Endometrial microvascular endothelial cells (primary cell): ENCODE data around the gene NDUFA11. TPM values are rescaled to one million over a fixed set of nuclear protein-coding genes. Genes with fewer than 3 reads are reported as not detected.

ENCODE experiments used
- total RNA-seq: library from RNA; depleted of rRNA; stranded (reverse); fragments of >200 nt; gene quantifications from one replicate; pipeline ENCODE4 v1.2.3, GENCODE V29; 2015; ENCODE audit errors: inconsistent ontology term

Gene NDUFA11
- total RNA-seq, 1 donor from 2014 or later: 324 TPM

Other genes with a start within 250 kb of the NDUFA11 start
- 42.4 TPM for gene MICOS13, start 223.3 kb downstream of the NDUFA11 start, total RNA-seq
- 2.6 TPM for gene HSD11B1L, start 222.8 kb downstream of the NDUFA11 start, total RNA-seq
- 961 TPM for gene RPL36, start 213.5 kb downstream of the NDUFA11 start, total RNA-seq
- gene LONP1, start 183.6 kb downstream of the NDUFA11 start, total RNA-seq: 95.7 TPM
- not detected for gene CATSPERD, start 183.2 kb downstream of the NDUFA11 start, total RNA-seq
- gene PRR22, start 119.0 kb downstream of the NDUFA11 start, total RNA-seq: 0.09 TPM
- 25.3 TPM for gene DUS3L, start 112.6 kb downstream of the NDUFA11 start, total RNA-seq
- not detected for gene NRTN, start 98.7 kb downstream of the NDUFA11 start, total RNA-seq
- not detected for gene FUT6, start 64.1 kb downstream of the NDUFA11 start, total RNA-seq
- not detected for gene FUT3, start 52.3 kb downstream of the NDUFA11 start, total RNA-seq
- gene FUT5, start 33.2 kb downstream of the NDUFA11 start, total RNA-seq: not detected
- 8.5 TPM for gene VMAC, start 1.1 kb upstream of the NDUFA11 start, total RNA-seq
- 1.9 TPM for gene CAPS, start 10.5 kb upstream of the NDUFA11 start, total RNA-seq
- gene RANBP3, start 74.3 kb upstream of the NDUFA11 start, total RNA-seq: 48.9 TPM
- gene RFX2, start 206.7 kb upstream of the NDUFA11 start, total RNA-seq: 4.6 TPM
- not detected for gene ACSBG2, start 231.9 kb upstream of the NDUFA11 start, total RNA-seq